Vagina (tissue), 2 donors: ENCODE data around the gene WWOX. TPM values are rescaled to one million over a fixed set of nuclear protein-coding genes. Genes with fewer than 3 reads are reported as not detected.

Experiments
- DNase-seq, 2 donors: peaks; one replicate each; pipeline ENCODE4 v3.0.0-alpha.2; 2017; ENCODE audit errors: extremely low spot score in 2 of 2
- H3K27ac ChIP-seq: fragments of 200-600 bp; sonication (generic); one replicate; pipeline ENCODE4 v1.5.1; 2019
- H3K27me3 ChIP-seq: fragments of 200-600 bp; sonication (generic); one replicate; pipeline ENCODE4 v1.5.1; 2019
- H3K36me3 ChIP-seq, 2 donors: fragments of 200-600 bp; sonication (generic); one replicate each; pipeline ENCODE4 v1.5.1; 2017 to 2019
- H3K4me1 ChIP-seq: fragments of 200-600 bp; sonication (generic); one replicate; pipeline ENCODE4 v1.5.1; 2019
- H3K4me3 ChIP-seq, 2 donors: fragments of 200-600 bp; sonication (generic); 1 replicate in 1 of 2; 2 replicates in 1 of 2; pipeline ENCODE4 v1.5.1; 2016 to 2019
- H3K9me3 ChIP-seq: fragments of 200-600 bp; sonication (generic); one replicate; pipeline ENCODE4 v1.5.1; 2019
- POLR2A ChIP-seq, 2 donors: fragments of 450-650 bp; IDR thresholded peaks; one replicate each; pipeline ENCODE4 v1.6.1; 2017; ENCODE audit warnings: antibody characterized with exemption in 2 of 2, mild to moderate bottlenecking in 2 of 2, moderate library complexity in 2 of 2
- POLR2AphosphoS5 ChIP-seq, 2 donors: sonication (generic); formaldehyde crosslinking; IDR thresholded peaks; one replicate each; pipeline ENCODE4 v1.9.0; 2017; ENCODE audit warnings: antibody characterized with exemption in 2 of 2, mild to moderate bottlenecking in 2 of 2, low read depth in 1 of 2; ENCODE audit not compliant: insufficient read depth in 1 of 2
- intact Hi-C: fragments of 100-400 bp; cut with DNase I; formaldehyde crosslinking; loops from one replicate; pipeline ENCODE4 v1.15.1; 2023
- total RNA-seq: library from RNA; depleted of rRNA; stranded (reverse); fragments of >200 nt; gene quantifications from one replicate; pipeline ENCODE4 v1.2.3, GENCODE V29; 2016
- TF ChIP-seq, protein P1 (sequence below), 3 experiments: fragments of 450-650 bp in 2 of 3; fragments of 200-600 bp in 1 of 3; sonication (generic) in 1 of 3; IDR thresholded peaks; one replicate each; pipeline ENCODE4 v1.5.1; 2017 to 2019; ENCODE audit warnings: antibody characterized with exemption in 3 of 3, mild to moderate bottlenecking in 2 of 3, moderate library complexity in 2 of 3

Gene WWOX
- total RNA-seq, 1 donor from 2014 or later: 33.1 TPM

DNA sequence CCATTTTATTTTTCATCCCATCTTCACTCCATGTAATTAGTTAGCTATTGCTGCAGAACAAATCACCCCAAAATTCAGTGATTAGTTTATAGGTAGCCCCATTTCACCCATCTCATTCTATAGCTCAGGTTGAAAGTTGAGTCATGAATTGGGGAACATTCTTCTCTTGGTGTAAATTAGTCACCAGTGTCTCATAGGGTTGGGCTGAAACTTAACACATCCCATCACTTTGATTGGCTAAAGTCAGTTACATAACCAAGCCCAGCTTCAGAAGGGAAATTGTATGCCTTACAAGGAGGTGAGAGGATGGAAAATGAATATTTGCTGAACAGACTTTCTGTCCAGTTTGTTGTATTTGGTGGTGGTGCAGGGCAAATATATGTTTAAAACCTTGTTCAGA lies 477.5 kb downstream of the WWOX start:
- intact Hi-C loops: no loop called here

DNA sequence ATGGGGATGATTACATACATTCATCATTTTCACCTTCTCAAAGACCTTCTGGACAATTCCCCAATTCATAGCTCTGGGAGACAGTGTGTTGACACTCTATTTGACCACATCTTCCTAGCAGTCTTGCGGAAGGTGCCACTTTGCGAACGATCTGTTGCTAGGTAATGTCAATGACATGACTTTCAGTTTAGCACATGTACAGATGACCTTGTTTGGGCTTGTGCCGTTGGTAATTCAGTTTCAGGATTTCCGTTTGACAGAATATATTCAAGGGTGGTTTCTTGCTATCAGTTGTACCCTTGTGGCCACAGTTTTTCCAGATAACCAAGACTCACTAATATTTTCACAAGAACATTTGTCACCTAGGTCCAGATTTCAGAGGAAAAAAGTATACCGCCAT lies 478.2 kb downstream of the WWOX start:
- H3K4me3 ChIP-seq: no peak overlapping the region

More for the DNA sequence above, 477.5 kb downstream of the WWOX start:
- Histone ChIP-seq H3K36me3 (no peaks in the 10 kb centered on the region), H3K27me3 (no peaks in the 10 kb centered on the region), H3K9me3 (no peaks in the 10 kb centered on the region), H3K4me1 (no peaks in the 10 kb centered on the region), H3K4me3 (no peak overlapping the region), H3K27ac (no peak overlapping the region)
- TF ChIP-seq POLR2AphosphoS5 (IDR thresholded peaks at IDR 0.05; ENCODE audit: insufficient read depth in 1 of 2, low read depth in 1 of 2): no peak
- TF ChIP-seq, protein P1, sequence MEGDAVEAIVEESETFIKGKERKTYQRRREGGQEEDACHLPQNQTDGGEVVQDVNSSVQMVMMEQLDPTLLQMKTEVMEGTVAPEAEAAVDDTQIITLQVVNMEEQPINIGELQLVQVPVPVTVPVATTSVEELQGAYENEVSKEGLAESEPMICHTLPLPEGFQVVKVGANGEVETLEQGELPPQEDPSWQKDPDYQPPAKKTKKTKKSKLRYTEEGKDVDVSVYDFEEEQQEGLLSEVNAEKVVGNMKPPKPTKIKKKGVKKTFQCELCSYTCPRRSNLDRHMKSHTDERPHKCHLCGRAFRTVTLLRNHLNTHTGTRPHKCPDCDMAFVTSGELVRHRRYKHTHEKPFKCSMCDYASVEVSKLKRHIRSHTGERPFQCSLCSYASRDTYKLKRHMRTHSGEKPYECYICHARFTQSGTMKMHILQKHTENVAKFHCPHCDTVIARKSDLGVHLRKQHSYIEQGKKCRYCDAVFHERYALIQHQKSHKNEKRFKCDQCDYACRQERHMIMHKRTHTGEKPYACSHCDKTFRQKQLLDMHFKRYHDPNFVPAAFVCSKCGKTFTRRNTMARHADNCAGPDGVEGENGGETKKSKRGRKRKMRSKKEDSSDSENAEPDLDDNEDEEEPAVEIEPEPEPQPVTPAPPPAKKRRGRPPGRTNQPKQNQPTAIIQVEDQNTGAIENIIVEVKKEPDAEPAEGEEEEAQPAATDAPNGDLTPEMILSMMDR (IDR thresholded peaks at IDR 0.05): no peak
- no peak for TF ChIP-seq POLR2A (IDR thresholded peaks at IDR 0.05)
- DNase-seq: no peak

DNA sequence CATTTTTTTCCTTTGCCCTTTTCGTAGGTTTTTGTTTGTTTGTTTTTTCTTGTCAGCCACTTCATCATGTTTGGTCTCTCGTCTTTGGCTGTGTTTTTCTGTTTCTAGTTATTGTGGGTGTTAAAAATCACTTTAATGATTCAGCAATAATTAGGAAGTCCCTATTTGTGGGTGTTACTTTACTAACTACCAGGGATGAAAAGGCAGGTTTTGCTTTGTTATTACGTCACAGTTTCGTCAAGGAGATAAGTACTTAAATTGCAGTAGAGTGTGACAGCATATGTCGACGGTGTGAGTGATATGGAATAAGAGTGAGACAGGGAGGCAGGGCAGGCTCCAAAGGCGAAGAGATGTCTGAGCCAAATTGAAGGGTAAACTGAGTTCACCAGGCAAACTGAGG lies 479.6 kb downstream of the WWOX start:
- TF ChIP-seq, protein P1 (IDR thresholded peaks at IDR 0.05): no peak
- H3K27me3 ChIP-seq: no peaks in the 10 kb centered on the region
- no peak overlapping the region for H3K4me3 ChIP-seq
- no peaks in the 10 kb centered on the region for H3K9me3 ChIP-seq
- H3K27ac ChIP-seq: no peak overlapping the region
- no peaks in the 10 kb centered on the region for H3K4me1 ChIP-seq
- DNase-seq: no peak
- intact Hi-C loops: no loop called here
- no peaks in the 10 kb centered on the region for H3K36me3 ChIP-seq

More for the DNA sequence above, 478.2 kb downstream of the WWOX start:
- Histone ChIP-seq H3K4me1 (no peaks in the 10 kb centered on the region), H3K9me3 (no peaks in the 10 kb centered on the region), H3K27me3 (no peaks in the 10 kb centered on the region), H3K27ac (no peak overlapping the region), H3K36me3 (no peaks in the 10 kb centered on the region)
- DNase-seq: no peak
- TF ChIP-seq, protein P1 (IDR thresholded peaks at IDR 0.05): no peak
- no peak for TF ChIP-seq POLR2A (IDR thresholded peaks at IDR 0.05)
- intact Hi-C loops: no loop called here

DNA sequence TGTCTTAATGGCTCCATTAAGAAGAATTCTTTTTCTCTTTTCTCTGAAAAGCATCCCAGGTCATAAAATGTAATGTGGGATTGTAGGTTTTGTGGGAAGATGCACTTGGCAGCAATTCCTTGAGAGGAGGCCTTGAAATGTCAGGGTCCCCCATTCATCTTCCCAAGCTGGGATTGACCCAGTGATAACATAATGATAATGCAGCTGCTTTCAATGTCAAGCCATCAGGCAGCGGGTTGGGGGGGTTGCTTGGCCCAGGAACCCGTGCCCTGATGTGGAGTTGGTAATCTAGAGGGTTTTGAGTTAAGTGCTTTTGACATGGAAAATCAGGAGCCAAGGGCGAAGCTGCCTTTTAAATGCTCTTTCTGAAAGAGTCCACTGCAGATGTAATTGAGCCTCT lies 484.0 kb downstream of the WWOX start:
- Histone ChIP-seq H3K4me1 (no peaks in the 10 kb centered on the region), H3K4me3 (no peak overlapping the region), H3K27me3 (no peaks in the 10 kb centered on the region), H3K27ac (no peak overlapping the region), H3K9me3 (no peaks in the 10 kb centered on the region), H3K36me3 (no peaks in the 10 kb centered on the region)
- TF ChIP-seq POLR2AphosphoS5 (IDR thresholded peaks at IDR 0.05; ENCODE audit: insufficient read depth in 1 of 2, low read depth in 1 of 2) (no peak), POLR2A (IDR thresholded peaks at IDR 0.05) (no peak)
- TF ChIP-seq, protein P1 (IDR thresholded peaks at IDR 0.05): no peak
- intact Hi-C loops: no loop called here
- no peak for DNase-seq

DNA sequence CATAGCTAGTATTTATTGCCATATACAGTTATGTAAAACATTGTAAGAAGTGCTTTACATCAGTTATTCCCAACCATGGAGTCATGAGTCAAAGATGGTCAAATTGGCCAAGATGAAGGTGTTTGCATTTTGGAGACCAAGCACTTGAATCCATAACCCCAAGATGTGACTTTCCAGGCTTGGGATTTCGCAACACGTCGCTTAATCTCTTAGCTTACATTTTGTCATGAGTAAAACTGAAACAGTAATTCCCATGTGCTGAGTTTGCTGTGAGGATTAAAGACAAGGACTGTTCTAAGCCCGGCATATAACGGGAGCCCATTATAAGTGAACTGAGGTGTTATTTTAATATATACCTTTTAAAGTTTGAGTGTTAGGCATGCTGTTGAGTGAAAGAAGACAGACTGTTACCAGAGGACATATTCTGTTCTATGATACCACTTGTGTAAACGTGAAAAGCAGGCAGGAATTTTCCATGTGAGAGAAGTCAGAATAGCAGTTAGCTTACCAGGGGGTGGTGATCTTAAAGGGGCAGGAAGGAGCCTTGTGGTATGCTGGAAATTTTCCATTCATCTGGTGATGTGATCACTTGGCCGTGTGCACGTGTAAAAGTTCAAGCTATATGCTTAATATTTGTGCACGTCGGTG lies 484.9 kb downstream of the WWOX start:
- H3K4me1 ChIP-seq: no peaks in the 10 kb centered on the region
- intact Hi-C loops: no loop called here

More for the DNA sequence above, 484.9 kb downstream of the WWOX start:
- Histone ChIP-seq H3K27me3 (no peaks in the 10 kb centered on the region), H3K9me3 (no peaks in the 10 kb centered on the region), H3K27ac (no peak overlapping the region), H3K36me3 (no peaks in the 10 kb centered on the region), H3K4me3 (no peak overlapping the region)
- peak in 1 of 2 donors; percentile 10 for DNase-seq
- no peak for TF ChIP-seq POLR2AphosphoS5 (IDR thresholded peaks at IDR 0.05; ENCODE audit: insufficient read depth in 1 of 2, low read depth in 1 of 2)
- no peak for TF ChIP-seq POLR2A (IDR thresholded peaks at IDR 0.05)
